MCF 10A (cell line): ENCODE data around the gene MPZ. TPM values are rescaled to one million over a fixed set of nuclear protein-coding genes. Genes with fewer than 3 reads are reported as not detected.

Experiments used
- Bru-seq: library from RNA; stranded (reverse); fragments of 400-500 nt; gene quantifications from one replicate; lab custom pipeline; 2021; lab: Mats Ljungman, UMichigan
- BruChase-seq, 2 experiments: library from RNA; stranded (reverse); fragments of 400-500 nt; gene quantifications; one replicate each; lab custom pipeline; 2021; lab: Mats Ljungman, UMichigan
- BruUV-seq: library from RNA; stranded (reverse); fragments of 400-500 nt; replicated peaks from 2 replicates; lab custom pipeline; 2021; lab: Mats Ljungman, UMichigan
- CTCF ChIA-PET: fragments of 300-600 bp; sonication (Branson Sonifier 250); formaldehyde crosslinking; extraction: SDS; loops from one replicate; lab custom pipeline; 2021; ENCODE audit warnings: antibody characterized with exemption, inconsistent platforms; lab: Yijun Ruan, JAX
- POLR2A ChIA-PET: fragments of 300-600, 350-650 bp; sonication (Branson Sonifier 250); formaldehyde crosslinking; extraction: SDS; loops from one replicate; lab custom pipeline; 2020; ENCODE audit warnings: antibody characterized with exemption, inconsistent platforms; lab: Yijun Ruan, JAX
- DNase-seq: peaks from one replicate; pipeline ENCODE4 v3.0.0-alpha.2; 2018; ENCODE audit not compliant: unreplicated experiment
- H3K27ac Mint-ChIP-seq: one replicate; pipeline ENCODE4 v1.8.0; 2022; ENCODE audit warnings: mild to moderate bottlenecking, low read depth, mixed read lengths; ENCODE audit not compliant: unreplicated experiment
- H3K27me3 Mint-ChIP-seq: one replicate; pipeline ENCODE4 v1.8.0; 2022; ENCODE audit warnings: mixed read lengths; ENCODE audit not compliant: insufficient read depth, unreplicated experiment
- H3K36me3 Mint-ChIP-seq: one replicate; pipeline ENCODE4 v1.8.0; 2022; ENCODE audit warnings: mild to moderate bottlenecking, moderate library complexity, mixed read lengths; ENCODE audit not compliant: insufficient read depth, unreplicated experiment
- H3K4me1 Mint-ChIP-seq: one replicate; pipeline ENCODE4 v1.8.0; 2022; ENCODE audit warnings: mixed read lengths; ENCODE audit not compliant: insufficient read depth, unreplicated experiment
- H3K4me3 Mint-ChIP-seq: one replicate; pipeline ENCODE4 v1.8.0; 2022; ENCODE audit warnings: mild to moderate bottlenecking, moderate library complexity, mixed read lengths; ENCODE audit not compliant: unreplicated experiment
- H3K9me3 Mint-ChIP-seq: one replicate; pipeline ENCODE4 v1.8.0; 2022; ENCODE audit warnings: mixed read lengths; ENCODE audit not compliant: unreplicated experiment
- CTCF ChIP-seq: fragments of 200-600 bp; IDR thresholded peaks from one replicate; pipeline ENCODE4 v1.8.0; 2022; ENCODE audit warnings: antibody characterized with exemption, mild to moderate bottlenecking; ENCODE audit not compliant: unreplicated experiment
- intact Hi-C: fragments of 100-400 bp; cut with micrococcal nuclease; formaldehyde crosslinking; loops from 2 replicates; pipeline ENCODE4 v1.14.1; 2022
- long read RNA-seq: library from polyadenylated mRNA; stranded (forward); transcript quantifications from one replicate; pipeline ENCODE4 v2.0.0, GENCODE V29; 2022
- total RNA-seq: library from RNA; stranded (reverse); gene quantifications from 2 replicates; pipeline ENCODE4 v1.2.3, GENCODE V29; 2022

MPZ gene
- 0.29 and 0.37 TPM in 2 replicates for total RNA-seq
- not detected for Bru-seq, nascent RNA
- percentile 24 among the genes with signal in this experiment for BruChase-seq, experiment 1, labeled RNA remaining after a 6-hour chase
- percentile 11 among the genes with signal in this experiment for BruChase-seq, experiment 2, labeled RNA remaining after a 2-hour chase
- long read RNA-seq: 0 reads

GRCh38 chr1:161309868-161310267 lies at the start of gene MPZ:
TSS of gene MPZ (minus strand) at chr1:161309968. CDS start at chr1:161309905, 63 bp downstream.
- BruUV-seq: no TSS peak
- H3K27me3 Mint-ChIP-seq: no peaks in the 10 kb centered on the region
- DNase-seq: no peak
- no peaks in the 10 kb centered on the region for H3K9me3 Mint-ChIP-seq
- no peak within 1 kb of the TSS for H3K4me3 Mint-ChIP-seq
- TF ChIP-seq CTCF: no peak
- intact Hi-C loops: no loop called here
- no peak within 1 kb of the TSS for H3K27ac Mint-ChIP-seq
- ChIA-PET POLR2A (no interaction called here), CTCF (no interaction called here)
- no peaks in the 10 kb centered on the region for H3K36me3 Mint-ChIP-seq
- peaks cover 12% of the 10 kb centered on the region for H3K4me1 Mint-ChIP-seq

GRCh38 chr1:161359291-161359690 lies 49.5 kb upstream of the MPZ start:
- intact Hi-C loops: no loop called here
- CTCF ChIA-PET: interaction anchor here (0.6 to 2.5 kb wide), 3 partner anchors 15 to 65 kb away, joined by 4 to 9 read pairs (median 4); no protein-coding TSS in a partner anchor
- no peak overlapping the region for H3K4me3 Mint-ChIP-seq
- H3K27ac Mint-ChIP-seq: no peak overlapping the region
- H3K4me1 Mint-ChIP-seq: no peaks in the 10 kb centered on the region
- POLR2A ChIA-PET: interaction anchor here (1.0 to 1.5 kb wide), 2 partner anchors 27 to 133 kb away, joined by 3 to 8 read pairs; no protein-coding TSS in a partner anchor
- no peak for TF ChIP-seq CTCF
- H3K27me3 Mint-ChIP-seq: no peaks in the 10 kb centered on the region
- no peak for DNase-seq
- no TSS peak for BruUV-seq
- no peaks in the 10 kb centered on the region for H3K9me3 Mint-ChIP-seq
- H3K36me3 Mint-ChIP-seq: peaks cover 85% of the 10 kb centered on the region

- intact Hi-C loops: no loop called here
- Mint-ChIP-seq H3K4me1 (no peaks in the 10 kb centered on the region), H3K4me3 (no peak overlapping the region), H3K27me3 (no peaks in the 10 kb centered on the region), H3K27ac (no peak overlapping the region), H3K36me3 (peaks cover 89% of the 10 kb centered on the region), H3K9me3 (no peaks in the 10 kb centered on the region)
- CTCF ChIA-PET: interaction anchor here (0.5 to 2.5 kb wide), 10 partner anchors 9 to 363 kb away, joined by 3 to 7 read pairs (median 4); partner anchors contain the start of gene SDHC
- POLR2A ChIA-PET: interaction anchor here (2.0 kb wide), 1 partner anchor 9 kb away, joined by 6 read pairs; no protein-coding TSS in a partner anchor
- TF ChIP-seq CTCF: no peak
- BruUV-seq: no TSS peak
- no peak for DNase-seq
These were observed 47.3 kb upstream of the MPZ start for GRCh38 chr1:161357073-161357472.

GRCh38 chr1:161351482-161351881 lies 41.7 kb upstream of the MPZ start:
- no peak for DNase-seq
- BruUV-seq: no TSS peak
- Mint-ChIP-seq H3K4me1 (no peaks in the 10 kb centered on the region), H3K36me3 (peaks cover 71% of the 10 kb centered on the region), H3K4me3 (no peak overlapping the region), H3K27me3 (no peaks in the 10 kb centered on the region), H3K9me3 (no peaks in the 10 kb centered on the region), H3K27ac (peak overlapping the region; percentile 7)
- CTCF ChIA-PET: interaction anchor here (0.5 to 3.4 kb wide), 5 partner anchors 12 to 386 kb away, joined by 3 to 25 read pairs (median 5); no protein-coding TSS in a partner anchor
- POLR2A ChIA-PET: interaction anchor here (1.6 kb wide), 1 partner anchor 16 kb away, joined by 5 read pairs; the partner anchor contains the start of gene CFAP126
- no peak for TF ChIP-seq CTCF
- intact Hi-C loops: no loop called here
